Measurements from ENCODE around the gene RAD51B. TPM values are rescaled to one million over a fixed set of nuclear protein-coding genes. Genes with fewer than 3 reads are reported as not detected.

RAD51B gene
- total RNA-seq, 2 experiments from 2014 or later: 43.6 to 50.7 TPM

DNA sequence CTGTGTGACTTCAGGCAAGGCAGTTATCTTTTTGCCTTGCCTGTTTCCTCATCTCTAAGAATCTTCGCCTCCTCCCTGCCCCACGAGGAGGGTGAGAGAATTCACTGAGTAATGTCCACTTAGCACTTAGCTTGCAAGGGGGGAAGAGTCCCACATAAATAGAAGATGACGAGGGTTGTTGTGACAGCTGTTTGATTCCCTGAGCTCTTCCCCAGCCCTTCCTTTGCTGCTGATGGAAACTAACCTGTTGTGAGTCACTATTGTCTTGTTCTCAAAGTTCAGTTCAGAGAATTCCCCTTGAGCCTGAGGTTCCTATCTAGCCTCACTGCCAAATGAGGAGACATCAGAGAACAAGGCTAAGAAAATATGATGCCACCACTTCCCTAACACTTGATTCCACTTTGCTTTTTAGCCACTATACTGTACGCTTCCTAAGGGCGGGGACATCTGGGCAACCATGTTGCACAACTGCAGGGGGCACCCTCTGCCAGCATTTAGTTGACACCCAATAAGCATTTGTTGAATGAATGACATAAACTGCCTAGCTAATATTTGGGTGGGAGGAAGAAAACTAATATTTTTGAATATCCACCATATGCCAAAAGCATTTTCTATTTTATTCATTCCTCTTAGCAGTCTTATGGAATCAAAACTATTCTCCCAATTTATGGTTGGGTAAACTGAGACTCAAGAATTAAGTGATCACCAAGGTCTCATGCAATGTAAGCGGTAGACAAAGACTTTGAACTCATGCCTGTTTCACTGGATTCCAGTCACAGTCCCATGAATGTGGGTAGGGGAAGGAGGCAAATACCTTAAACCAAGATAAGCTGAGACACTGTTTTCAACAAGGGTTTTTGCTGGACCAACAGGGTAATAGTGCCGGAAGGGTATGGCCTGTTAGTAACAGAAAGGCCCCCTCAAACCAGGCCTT lies 895.7 kb downstream of the RAD51B start:
- Mint-ChIP-seq H3K36me3 (no peaks in the 10 kb centered on the region), H3K27ac (no peak overlapping the region), H3K27me3 (no peaks in the 10 kb centered on the region), H3K4me3 (no peak overlapping the region), H3K9me3 (peaks cover 3% of the 10 kb centered on the region), H3K4me1 (peaks cover 23% of the 10 kb centered on the region)
- ATAC-seq (ENCODE audit: low read depth): no peak
- POLR2A ChIA-PET: interaction anchor here (0.9 to 1.5 kb wide), 2 partner anchors 73 to 74 kb away, joined by 3 to 4 read pairs; no protein-coding TSS in a partner anchor
- DNase-seq: peak; percentile 23

DNA sequence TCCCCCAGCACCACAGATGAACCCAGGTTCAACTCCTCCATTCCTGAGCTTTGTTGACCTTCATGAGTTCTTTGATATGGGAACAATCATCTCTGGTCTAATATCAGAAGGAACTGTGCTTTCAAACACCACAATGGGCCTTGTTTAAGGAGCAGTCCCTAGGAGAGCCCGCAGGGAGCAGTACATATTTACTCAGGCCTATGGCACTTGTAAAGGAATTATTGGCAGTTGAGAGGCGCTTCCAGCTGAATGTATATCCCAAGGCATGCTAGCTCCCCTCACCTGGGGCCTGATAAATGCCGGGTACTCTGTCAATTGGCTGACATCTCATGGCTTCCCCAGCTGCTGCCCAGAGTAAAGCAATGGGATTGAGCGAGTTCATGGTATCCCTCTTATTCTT lies 897.1 kb downstream of the RAD51B start:
- H3K27ac Mint-ChIP-seq: no peak overlapping the region
- POLR2A ChIA-PET: interaction anchor here (0.7 kb wide), 1 partner anchor 76 kb away, joined by 4 read pairs; the partner anchor contains the start of gene ZFP36L1
- peaks cover 4% of the 10 kb centered on the region for H3K9me3 Mint-ChIP-seq
- H3K27me3 Mint-ChIP-seq: peaks cover 3% of the 10 kb centered on the region
- H3K4me1 Mint-ChIP-seq: peaks cover 21% of the 10 kb centered on the region
- H3K4me3 Mint-ChIP-seq: no peak overlapping the region
- DNase-seq: no peak
- ATAC-seq (ENCODE audit: low read depth): no peak
- no peaks in the 10 kb centered on the region for H3K36me3 Mint-ChIP-seq

DNA sequence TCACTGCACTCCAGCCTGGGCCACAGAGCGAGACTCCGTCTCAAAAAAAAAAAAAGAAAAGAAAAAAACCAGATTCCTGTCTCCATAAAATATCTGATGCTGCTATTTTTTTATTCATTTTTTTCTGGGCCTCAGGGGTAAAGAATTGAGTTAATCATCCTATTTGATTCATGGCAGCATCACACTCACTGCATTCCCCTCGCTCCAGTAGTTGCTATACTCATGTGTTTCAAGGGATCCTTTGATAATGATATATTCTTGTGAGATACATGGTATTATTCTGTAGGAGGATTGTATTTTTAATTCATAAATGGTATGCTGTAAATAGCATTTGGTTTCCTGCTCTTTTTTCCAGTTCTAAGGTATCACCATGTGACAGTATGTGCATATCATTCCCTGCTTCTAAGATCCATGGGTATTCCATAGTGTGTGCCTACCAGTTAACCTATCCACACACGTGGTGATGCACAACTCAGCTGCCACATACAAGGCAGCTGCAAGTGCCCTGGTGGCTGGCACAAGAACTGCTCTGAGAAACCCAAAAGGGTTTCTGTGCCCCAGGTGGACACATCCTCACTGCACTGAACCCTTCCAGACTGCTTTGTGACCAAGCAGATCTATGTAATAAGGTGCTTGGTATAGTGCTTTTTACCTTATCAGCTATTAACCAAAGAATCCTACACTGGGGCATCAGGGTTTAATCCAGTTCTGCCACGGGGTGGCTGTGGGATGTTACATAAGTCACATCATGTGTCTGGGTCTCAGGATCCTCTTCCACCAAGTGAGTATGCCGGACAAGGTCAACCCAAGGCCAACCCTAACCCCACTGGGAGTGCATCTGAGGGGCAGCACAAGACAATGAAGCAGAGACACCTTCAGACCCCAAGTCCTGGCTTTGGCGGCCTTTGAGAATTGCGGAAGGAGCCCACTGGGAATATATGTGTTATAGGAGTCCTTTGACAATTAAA lies 898.7 kb downstream of the RAD51B start:
- Mint-ChIP-seq H3K4me3 (no peak overlapping the region), H3K27me3 (peaks cover 3% of the 10 kb centered on the region), H3K27ac (no peak overlapping the region), H3K4me1 (peaks cover 16% of the 10 kb centered on the region), H3K36me3 (no peaks in the 10 kb centered on the region), H3K9me3 (peaks cover 4% of the 10 kb centered on the region)
- POLR2A ChIA-PET: no interaction called here
- ATAC-seq (ENCODE audit: low read depth): no peak
- DNase-seq: no peak

DNA sequence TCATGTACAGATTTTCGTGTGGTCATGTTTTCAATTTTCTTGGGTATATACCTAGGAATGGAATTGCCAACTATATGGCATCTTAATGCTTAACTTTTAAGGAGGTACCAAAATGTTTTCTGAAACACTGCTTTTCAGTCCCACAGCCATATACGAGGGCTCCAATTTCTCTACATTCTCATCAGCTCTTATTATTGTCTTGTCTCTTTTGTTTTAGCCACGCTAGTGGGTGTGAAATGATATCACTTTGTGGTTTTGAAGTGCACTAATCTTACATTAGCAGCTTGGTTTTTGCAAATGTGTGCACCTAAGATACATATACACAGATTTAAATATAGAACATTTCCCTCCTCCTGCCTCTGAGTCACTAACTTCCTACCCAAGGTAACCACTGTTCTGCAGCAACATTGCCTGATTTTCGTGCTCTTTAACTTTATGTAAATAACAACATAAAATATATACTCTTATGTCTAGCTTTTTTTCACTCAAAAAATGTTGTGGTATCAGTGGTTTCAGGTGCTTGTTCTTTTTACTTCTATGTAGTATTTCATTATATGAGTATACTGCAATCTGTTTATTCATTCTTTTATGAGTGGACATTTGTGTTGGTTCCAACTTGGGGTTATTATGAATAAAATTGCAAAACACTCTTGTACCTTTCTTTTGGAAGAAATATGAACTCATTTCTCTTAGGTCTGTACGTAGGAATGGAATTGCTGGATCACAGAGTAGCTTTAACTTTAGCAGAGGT lies 900.2 kb downstream of the RAD51B start:
- ATAC-seq (ENCODE audit: low read depth) (peak; percentile 78), DNase-seq (no peak)
- no peaks in the 10 kb centered on the region for H3K36me3 Mint-ChIP-seq
- H3K9me3 Mint-ChIP-seq: peaks cover 4% of the 10 kb centered on the region
- POLR2A ChIA-PET: interaction anchor here (1.0 to 2.0 kb wide), 2 partner anchors 62 to 95 kb away, joined by 3 to 4 read pairs; no protein-coding TSS in a partner anchor
- peaks cover 16% of the 10 kb centered on the region for H3K4me1 Mint-ChIP-seq
- H3K4me3 Mint-ChIP-seq: peak overlapping the region; percentile 11
- H3K27me3 Mint-ChIP-seq: peaks cover 5% of the 10 kb centered on the region
- H3K27ac Mint-ChIP-seq: no peak overlapping the region

DNA sequence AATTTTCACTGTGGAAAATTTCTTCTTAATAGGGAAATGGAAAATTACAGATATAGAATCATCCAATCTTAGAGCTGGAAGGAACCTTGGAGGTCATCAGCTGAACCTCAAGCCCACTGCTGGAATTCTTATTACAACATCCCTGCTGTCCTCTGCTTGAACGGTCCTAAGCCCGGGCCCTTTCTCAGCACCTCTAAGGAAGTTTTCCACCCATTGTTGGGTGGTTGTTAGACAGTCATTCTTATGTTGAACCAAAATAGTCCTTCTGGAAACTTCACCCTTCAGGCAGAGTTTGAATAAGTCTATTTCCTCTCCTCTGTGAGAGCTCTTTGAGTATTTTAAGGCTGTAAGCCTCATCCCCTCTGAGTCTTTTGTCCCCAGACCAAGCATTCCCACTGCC lies 902.6 kb downstream of the RAD51B start:
- Mint-ChIP-seq H3K4me1 (peaks cover 12% of the 10 kb centered on the region), H3K27me3 (peaks cover 5% of the 10 kb centered on the region), H3K4me3 (no peak overlapping the region), H3K9me3 (peaks cover 4% of the 10 kb centered on the region), H3K36me3 (no peaks in the 10 kb centered on the region), H3K27ac (no peak overlapping the region)
- no peak for DNase-seq
- ATAC-seq (ENCODE audit: low read depth): no peak
- POLR2A ChIA-PET: no interaction called here

DNA sequence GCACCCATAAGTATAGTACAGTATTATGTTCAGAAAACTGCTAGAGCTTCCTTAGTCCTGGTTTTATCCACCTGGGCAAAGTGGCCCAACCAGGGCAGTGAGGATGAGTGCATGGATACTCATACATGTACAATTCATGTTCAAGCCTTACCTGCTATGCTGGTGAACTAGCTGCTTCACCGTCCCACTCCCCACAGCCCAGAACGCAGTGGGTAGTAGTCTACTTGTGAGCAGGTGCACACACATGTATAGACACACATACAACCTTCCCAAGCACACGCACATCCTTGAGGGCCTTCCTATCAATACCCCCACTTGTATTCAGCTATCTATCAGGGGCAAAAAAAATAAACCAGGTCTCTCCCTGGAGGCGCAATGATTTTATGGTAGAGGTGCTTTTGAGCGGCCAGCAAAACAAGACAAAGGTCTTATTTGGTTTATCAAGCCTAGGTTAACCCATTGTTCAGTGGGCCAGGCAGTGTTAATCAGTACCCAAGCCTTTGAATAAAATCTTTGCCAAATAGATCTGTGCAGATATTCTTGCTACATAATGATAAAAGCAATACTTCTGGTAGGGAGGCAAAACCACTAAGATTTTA lies 903.5 kb downstream of the RAD51B start:
- DNase-seq (no peak), ATAC-seq (ENCODE audit: low read depth) (no peak)
- H3K36me3 Mint-ChIP-seq: no peaks in the 10 kb centered on the region
- H3K9me3 Mint-ChIP-seq: peaks cover 4% of the 10 kb centered on the region
- H3K27me3 Mint-ChIP-seq: peaks cover 5% of the 10 kb centered on the region
- peaks cover 11% of the 10 kb centered on the region for H3K4me1 Mint-ChIP-seq
- POLR2A ChIA-PET: no interaction called here
- no peak overlapping the region for H3K27ac Mint-ChIP-seq
- H3K4me3 Mint-ChIP-seq: no peak overlapping the region

DNA sequence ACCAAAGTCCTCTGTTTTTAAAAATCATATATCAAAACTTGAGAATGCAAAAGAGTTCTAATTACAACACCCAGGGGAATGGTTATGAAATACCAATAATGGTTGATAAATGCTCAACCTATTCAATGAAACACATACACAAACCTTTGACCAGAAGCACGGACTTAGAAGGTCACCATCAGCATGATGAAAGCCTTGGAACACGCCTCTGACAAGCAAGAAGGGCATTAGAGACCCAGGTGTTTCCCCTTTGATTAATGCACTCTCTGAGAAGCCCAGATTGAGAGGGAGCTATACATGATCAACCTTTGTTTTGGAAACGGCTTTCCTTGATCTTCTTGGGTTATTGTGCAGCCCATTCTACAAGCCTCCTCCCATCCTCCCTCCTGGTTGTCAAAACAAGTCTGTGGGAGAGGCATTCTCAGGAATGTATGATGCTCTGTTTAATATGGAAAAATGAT lies 904.3 kb downstream of the RAD51B start:
- Mint-ChIP-seq H3K9me3 (peaks cover 4% of the 10 kb centered on the region), H3K36me3 (no peaks in the 10 kb centered on the region), H3K27ac (no peak overlapping the region), H3K27me3 (peaks cover 5% of the 10 kb centered on the region), H3K4me1 (peaks cover 11% of the 10 kb centered on the region), H3K4me3 (no peak overlapping the region)
- POLR2A ChIA-PET: no interaction called here
- ATAC-seq (ENCODE audit: low read depth) (no peak), DNase-seq (no peak)

DNA sequence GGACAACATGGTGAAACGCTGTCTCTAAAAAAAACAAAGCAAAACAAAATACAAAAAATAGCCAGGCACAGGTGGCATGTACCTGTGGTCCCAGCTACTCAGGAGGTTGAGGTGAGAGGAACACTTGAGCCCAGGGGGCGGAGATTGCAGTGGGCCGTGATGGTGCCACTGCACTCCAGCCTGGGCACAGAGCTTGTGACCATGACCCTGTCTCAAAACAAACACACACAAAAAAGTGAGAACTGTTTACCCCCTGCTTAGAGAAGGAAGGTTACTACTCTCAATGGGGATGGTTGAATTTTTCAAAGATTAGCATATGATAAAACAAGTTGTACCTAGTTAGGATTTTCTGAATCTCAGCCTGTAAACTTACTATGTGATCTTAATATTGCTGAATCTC lies 905.3 kb downstream of the RAD51B start:
- Mint-ChIP-seq H3K4me3 (no peak overlapping the region), H3K27ac (no peak overlapping the region), H3K4me1 (peaks cover 2% of the 10 kb centered on the region), H3K27me3 (peaks cover 7% of the 10 kb centered on the region), H3K9me3 (peaks cover 1% of the 10 kb centered on the region), H3K36me3 (no peaks in the 10 kb centered on the region)
- POLR2A ChIA-PET: no interaction called here
- ATAC-seq (ENCODE audit: low read depth): no peak
- no peak for DNase-seq

DNA sequence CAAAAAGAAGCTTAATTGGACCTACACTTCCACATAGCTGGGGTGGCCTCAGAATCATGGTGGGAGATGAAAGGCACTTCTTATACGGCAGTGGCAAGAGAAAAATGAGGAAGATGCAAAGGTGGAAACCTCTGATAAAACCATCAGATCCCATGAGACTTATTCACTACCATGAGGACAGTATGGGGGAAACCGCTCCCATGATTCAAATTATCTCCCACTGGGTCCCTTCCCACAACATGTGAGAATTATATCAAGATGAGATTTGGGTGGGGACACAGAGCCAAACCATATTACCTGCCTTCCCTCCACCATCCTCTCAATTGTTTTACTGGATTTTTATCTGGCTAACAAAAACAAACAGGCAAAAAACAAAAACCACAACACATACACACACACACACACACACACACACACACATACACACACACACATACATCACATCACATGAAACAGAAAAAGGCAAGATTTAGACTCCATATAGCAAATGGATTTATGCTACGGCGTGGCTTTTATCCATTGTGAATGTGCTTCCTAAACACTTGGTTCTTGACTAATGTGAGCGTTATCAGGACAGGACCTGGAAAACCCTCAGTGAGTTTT lies 906.6 kb downstream of the RAD51B start:
- Mint-ChIP-seq H3K27ac (no peak overlapping the region), H3K27me3 (peaks cover 7% of the 10 kb centered on the region), H3K9me3 (no peaks in the 10 kb centered on the region), H3K36me3 (no peaks in the 10 kb centered on the region), H3K4me3 (no peak overlapping the region), H3K4me1 (no peaks in the 10 kb centered on the region)
- DNase-seq (no peak), ATAC-seq (ENCODE audit: low read depth) (no peak)
- POLR2A ChIA-PET: no interaction called here

DNA sequence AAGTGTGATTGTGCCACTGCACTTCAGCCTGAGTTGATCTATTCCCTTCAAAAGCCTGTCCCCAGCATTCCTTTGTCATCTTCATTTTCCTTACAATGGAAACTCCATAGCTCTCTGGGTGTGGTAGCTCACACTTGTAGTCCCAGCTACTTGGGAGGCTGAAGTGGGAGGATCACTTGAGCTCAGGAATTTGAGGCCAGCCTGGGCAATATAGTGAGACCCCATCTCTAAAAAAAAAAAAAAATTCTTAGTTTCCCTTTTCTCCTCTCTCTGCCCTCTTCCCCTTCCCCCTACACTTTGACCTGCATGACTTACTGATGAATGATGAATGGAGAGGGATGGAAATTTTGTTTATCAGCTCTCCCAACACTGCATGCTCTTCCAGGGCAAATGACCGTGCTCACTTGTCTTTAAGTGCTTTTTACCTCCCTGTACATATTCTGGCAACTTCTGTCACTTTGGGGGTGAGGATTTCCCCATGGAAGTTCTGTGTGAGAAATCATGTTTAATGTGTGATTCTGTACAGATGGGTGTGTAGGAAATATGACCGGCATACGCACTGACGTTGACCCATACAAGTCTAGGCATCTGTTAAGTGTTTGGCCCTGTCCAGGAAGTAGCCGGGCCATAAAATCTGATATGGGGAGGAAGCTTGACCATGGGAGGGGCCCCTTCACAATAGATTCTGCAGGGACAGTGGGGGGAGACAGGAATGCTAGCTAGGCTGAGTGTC lies 907.9 kb downstream of the RAD51B start:
- H3K9me3 Mint-ChIP-seq: no peaks in the 10 kb centered on the region
- H3K36me3 Mint-ChIP-seq: no peaks in the 10 kb centered on the region
- H3K27me3 Mint-ChIP-seq: peaks cover 4% of the 10 kb centered on the region
- ATAC-seq (ENCODE audit: low read depth) (no peak), DNase-seq (no peak)
- H3K4me1 Mint-ChIP-seq: peaks cover 2% of the 10 kb centered on the region
- no peak overlapping the region for H3K27ac Mint-ChIP-seq
- POLR2A ChIA-PET: no interaction called here
- no peak overlapping the region for H3K4me3 Mint-ChIP-seq

DNA sequence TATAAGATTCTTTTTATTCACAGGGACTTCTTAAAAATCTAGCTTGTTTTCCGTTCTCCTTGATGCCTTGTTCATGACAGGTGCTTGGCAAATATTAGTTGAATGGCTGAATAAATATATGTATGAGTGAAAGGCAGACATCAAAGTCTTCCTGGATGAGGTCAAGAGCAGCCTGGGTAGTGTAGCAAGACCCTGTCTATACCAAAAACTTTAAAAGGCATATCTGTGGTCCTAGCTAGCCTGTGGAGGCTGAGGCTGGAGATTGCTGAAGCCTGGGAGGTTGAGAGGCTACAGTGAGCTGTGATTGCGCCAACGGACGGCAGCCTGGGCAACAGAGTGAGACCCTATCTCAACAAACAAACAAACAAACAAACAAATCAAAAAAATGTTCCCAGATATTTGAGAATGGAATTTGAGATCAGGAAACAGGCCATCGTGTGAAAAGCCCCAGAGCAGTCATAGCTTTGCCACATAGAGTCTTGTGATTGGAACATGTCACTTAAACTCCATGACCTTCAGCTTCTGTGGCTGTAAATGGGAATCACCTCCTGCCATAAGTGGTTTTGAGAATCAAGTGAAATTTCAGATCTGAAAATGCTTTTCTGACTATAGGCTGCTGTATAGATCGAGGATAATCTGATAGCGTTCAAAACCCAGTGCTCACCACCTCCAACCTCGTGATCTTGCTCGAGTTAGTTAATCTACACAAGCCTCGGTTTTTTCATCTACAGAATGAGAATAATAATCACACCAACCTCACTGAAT lies 908.9 kb downstream of the RAD51B start:
- H3K27ac Mint-ChIP-seq: no peak overlapping the region
- H3K36me3 Mint-ChIP-seq: no peaks in the 10 kb centered on the region
- peaks cover 4% of the 10 kb centered on the region for H3K27me3 Mint-ChIP-seq
- POLR2A ChIA-PET: interaction anchor here (0.7 kb wide), 1 partner anchor 498 kb away, joined by 3 read pairs; no protein-coding TSS in a partner anchor
- H3K4me1 Mint-ChIP-seq: peaks cover 9% of the 10 kb centered on the region
- H3K4me3 Mint-ChIP-seq: no peak overlapping the region
- H3K9me3 Mint-ChIP-seq: no peaks in the 10 kb centered on the region
- no peak for ATAC-seq (ENCODE audit: low read depth)
- DNase-seq: no peak
